ENCODE results near the gene RERE. TPM values are rescaled to one million over a fixed set of nuclear protein-coding genes. Genes with fewer than 3 reads are reported as not detected.

The RERE gene
- polyA plus RNA-seq, 2 donors, result 14.0 to 24.4 TPM

GRCh38 chr1:8671306-8671917 is 146.0 kb downstream of the RERE start:
- Histone ChIP-seq H3K4me1 (ENCODE audit: control insufficient read depth in 2 of 2, insufficient read depth in 2 of 2, low read length in 1 of 2) (peaks cover 0 to 7% of the 10 kb centered on the region in 2 donors), H3K9me3 (ENCODE audit: control insufficient read depth in 2 of 2, insufficient read depth in 1 of 2, low read depth in 1 of 2, low read length in 1 of 2) (no peaks in the 10 kb centered on the region), H3K4me3 (ENCODE audit: low read depth in 1 of 2, low read length in 2 of 2) (no peak overlapping the region), H3K27me3 (ENCODE audit: control insufficient read depth in 1 of 2, insufficient read depth in 2 of 2, low read length in 2 of 2) (no peaks in the 10 kb centered on the region), H3K36me3 (ENCODE audit: control insufficient read depth in 2 of 2, insufficient read depth in 2 of 2, low read length in 1 of 2) (no peaks in the 10 kb centered on the region), H3K27ac (ENCODE audit: low read depth in 2 of 2, low read length in 1 of 2) (no peak overlapping the region)
- WGBS, 2 donors, result 26 to 35% methylated on average over 8 of the region's 8 CpGs

- 47 to 57% methylated on average over 2 of the region's 2 CpGs for WGBS, 2 donors
- Histone ChIP-seq H3K9me3 (ENCODE audit: control insufficient read depth in 2 of 2, insufficient read depth in 1 of 2, low read depth in 1 of 2, low read length in 1 of 2) (no peaks in the 10 kb centered on the region), H3K27ac (ENCODE audit: low read depth in 2 of 2, low read length in 1 of 2) (no peak overlapping the region), H3K4me3 (ENCODE audit: low read depth in 1 of 2, low read length in 2 of 2) (no peak overlapping the region), H3K4me1 (ENCODE audit: control insufficient read depth in 2 of 2, insufficient read depth in 2 of 2, low read length in 1 of 2) (peaks cover 0 to 10% of the 10 kb centered on the region in 2 donors), H3K36me3 (ENCODE audit: control insufficient read depth in 2 of 2, insufficient read depth in 2 of 2, low read length in 1 of 2) (no peaks in the 10 kb centered on the region), H3K27me3 (ENCODE audit: control insufficient read depth in 1 of 2, insufficient read depth in 2 of 2, low read length in 2 of 2) (no peaks in the 10 kb centered on the region)
Measured at GRCh38 chr1:8670371-8670818, 147.0 kb downstream of the RERE start.

GRCh38 chr1:8669606-8670335 is 147.7 kb downstream of the RERE start:
- Histone ChIP-seq H3K4me1 (ENCODE audit: control insufficient read depth in 2 of 2, insufficient read depth in 2 of 2, low read length in 1 of 2) (peaks cover 0 to 10% of the 10 kb centered on the region in 2 donors), H3K27ac (ENCODE audit: low read depth in 2 of 2, low read length in 1 of 2) (no peak overlapping the region), H3K27me3 (ENCODE audit: control insufficient read depth in 1 of 2, insufficient read depth in 2 of 2, low read length in 2 of 2) (no peaks in the 10 kb centered on the region), H3K36me3 (ENCODE audit: control insufficient read depth in 2 of 2, insufficient read depth in 2 of 2, low read length in 1 of 2) (no peaks in the 10 kb centered on the region), H3K9me3 (ENCODE audit: control insufficient read depth in 2 of 2, insufficient read depth in 1 of 2, low read depth in 1 of 2, low read length in 1 of 2) (no peaks in the 10 kb centered on the region), H3K4me3 (ENCODE audit: low read depth in 1 of 2, low read length in 2 of 2) (no peak overlapping the region)
- 52 to 53% methylated on average over 4 of the region's 4 CpGs for WGBS, 2 donors

GRCh38 chr1:8667869-8668594 is 149.4 kb downstream of the RERE start:
- Histone ChIP-seq H3K4me1 (ENCODE audit: control insufficient read depth in 2 of 2, insufficient read depth in 2 of 2, low read length in 1 of 2) (peaks cover 6 to 13% of the 10 kb centered on the region in 2 donors), H3K9me3 (ENCODE audit: control insufficient read depth in 2 of 2, insufficient read depth in 1 of 2, low read depth in 1 of 2, low read length in 1 of 2) (no peaks in the 10 kb centered on the region), H3K27me3 (ENCODE audit: control insufficient read depth in 1 of 2, insufficient read depth in 2 of 2, low read length in 2 of 2) (no peaks in the 10 kb centered on the region), H3K4me3 (ENCODE audit: low read depth in 1 of 2, low read length in 2 of 2) (no peak overlapping the region), H3K27ac (ENCODE audit: low read depth in 2 of 2, low read length in 1 of 2) (no peak overlapping the region), H3K36me3 (ENCODE audit: control insufficient read depth in 2 of 2, insufficient read depth in 2 of 2, low read length in 1 of 2) (no peaks in the 10 kb centered on the region)
- WGBS, 2 donors, result 82 to 84% methylated on average over 5 of the region's 5 CpGs

- no peaks in the 10 kb centered on the region for H3K9me3 ChIP-seq (ENCODE audit: control insufficient read depth in 2 of 2, insufficient read depth in 1 of 2, low read depth in 1 of 2, low read length in 1 of 2)
- H3K4me1 ChIP-seq (ENCODE audit: control insufficient read depth in 2 of 2, insufficient read depth in 2 of 2, low read length in 1 of 2), result peaks cover 6 to 13% of the 10 kb centered on the region in 2 donors
- 45 to 65% methylated on average over 5 of the region's 5 CpGs for WGBS, 2 donors
- H3K36me3 ChIP-seq (ENCODE audit: control insufficient read depth in 2 of 2, insufficient read depth in 2 of 2, low read length in 1 of 2), result no peaks in the 10 kb centered on the region
- no peaks in the 10 kb centered on the region for H3K27me3 ChIP-seq (ENCODE audit: control insufficient read depth in 1 of 2, insufficient read depth in 2 of 2, low read length in 2 of 2)
- no peak overlapping the region for H3K4me3 ChIP-seq (ENCODE audit: low read depth in 1 of 2, low read length in 2 of 2)
- no peak overlapping the region for H3K27ac ChIP-seq (ENCODE audit: low read depth in 2 of 2, low read length in 1 of 2)
Measured at GRCh38 chr1:8666389-8667167, 150.9 kb downstream of the RERE start.

GRCh38 chr1:8665833-8666232 is 151.6 kb downstream of the RERE start:
- peaks cover 6 to 16% of the 10 kb centered on the region in 2 donors for H3K4me1 ChIP-seq (ENCODE audit: control insufficient read depth in 2 of 2, insufficient read depth in 2 of 2, low read length in 1 of 2)
- H3K4me3 ChIP-seq (ENCODE audit: low read depth in 1 of 2, low read length in 2 of 2), result no peak overlapping the region
- no peaks in the 10 kb centered on the region for H3K36me3 ChIP-seq (ENCODE audit: control insufficient read depth in 2 of 2, insufficient read depth in 2 of 2, low read length in 1 of 2)
- 67 to 86% methylated on average over 2 of the region's 2 CpGs for WGBS, 2 donors
- H3K27me3 ChIP-seq (ENCODE audit: control insufficient read depth in 1 of 2, insufficient read depth in 2 of 2, low read length in 2 of 2), result no peaks in the 10 kb centered on the region
- no peaks in the 10 kb centered on the region for H3K9me3 ChIP-seq (ENCODE audit: control insufficient read depth in 2 of 2, insufficient read depth in 1 of 2, low read depth in 1 of 2, low read length in 1 of 2)
- H3K27ac ChIP-seq (ENCODE audit: low read depth in 2 of 2, low read length in 1 of 2), result no peak overlapping the region

GRCh38 chr1:8664887-8665286 is 152.6 kb downstream of the RERE start:
- Histone ChIP-seq H3K36me3 (ENCODE audit: control insufficient read depth in 2 of 2, insufficient read depth in 2 of 2, low read length in 1 of 2) (no peaks in the 10 kb centered on the region), H3K27me3 (ENCODE audit: control insufficient read depth in 1 of 2, insufficient read depth in 2 of 2, low read length in 2 of 2) (no peaks in the 10 kb centered on the region), H3K4me3 (ENCODE audit: low read depth in 1 of 2, low read length in 2 of 2) (no peak overlapping the region), H3K4me1 (ENCODE audit: control insufficient read depth in 2 of 2, insufficient read depth in 2 of 2, low read length in 1 of 2) (peaks cover 6 to 14% of the 10 kb centered on the region in 2 donors), H3K9me3 (ENCODE audit: control insufficient read depth in 2 of 2, insufficient read depth in 1 of 2, low read depth in 1 of 2, low read length in 1 of 2) (no peaks in the 10 kb centered on the region), H3K27ac (ENCODE audit: low read depth in 2 of 2, low read length in 1 of 2) (no peak overlapping the region)
- WGBS, 2 donors, result 88 to 92% methylated on average over 4 of the region's 4 CpGs

- Histone ChIP-seq H3K9me3 (ENCODE audit: control insufficient read depth in 2 of 2, insufficient read depth in 1 of 2, low read depth in 1 of 2, low read length in 1 of 2) (no peaks in the 10 kb centered on the region), H3K27me3 (ENCODE audit: control insufficient read depth in 1 of 2, insufficient read depth in 2 of 2, low read length in 2 of 2) (no peaks in the 10 kb centered on the region), H3K4me1 (ENCODE audit: control insufficient read depth in 2 of 2, insufficient read depth in 2 of 2, low read length in 1 of 2) (peaks cover 6 to 12% of the 10 kb centered on the region in 2 donors), H3K36me3 (ENCODE audit: control insufficient read depth in 2 of 2, insufficient read depth in 2 of 2, low read length in 1 of 2) (no peaks in the 10 kb centered on the region), H3K27ac (ENCODE audit: low read depth in 2 of 2, low read length in 1 of 2) (peak overlapping the region in 1 of 2 donors; percentile 40), H3K4me3 (ENCODE audit: low read depth in 1 of 2, low read length in 2 of 2) (no peak overlapping the region)
- WGBS, 2 donors, result 33 to 34% methylated on average over 2 of the region's 2 CpGs
Measured at GRCh38 chr1:8663915-8664329, 153.5 kb downstream of the RERE start.
